ENCODE measurements around the gene UNC93B1.

Gene UNC93B1, protein sequence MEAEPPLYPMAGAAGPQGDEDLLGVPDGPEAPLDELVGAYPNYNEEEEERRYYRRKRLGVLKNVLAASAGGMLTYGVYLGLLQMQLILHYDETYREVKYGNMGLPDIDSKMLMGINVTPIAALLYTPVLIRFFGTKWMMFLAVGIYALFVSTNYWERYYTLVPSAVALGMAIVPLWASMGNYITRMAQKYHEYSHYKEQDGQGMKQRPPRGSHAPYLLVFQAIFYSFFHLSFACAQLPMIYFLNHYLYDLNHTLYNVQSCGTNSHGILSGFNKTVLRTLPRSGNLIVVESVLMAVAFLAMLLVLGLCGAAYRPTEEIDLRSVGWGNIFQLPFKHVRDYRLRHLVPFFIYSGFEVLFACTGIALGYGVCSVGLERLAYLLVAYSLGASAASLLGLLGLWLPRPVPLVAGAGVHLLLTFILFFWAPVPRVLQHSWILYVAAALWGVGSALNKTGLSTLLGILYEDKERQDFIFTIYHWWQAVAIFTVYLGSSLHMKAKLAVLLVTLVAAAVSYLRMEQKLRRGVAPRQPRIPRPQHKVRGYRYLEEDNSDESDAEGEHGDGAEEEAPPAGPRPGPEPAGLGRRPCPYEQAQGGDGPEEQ

GRCh38 chr11:68003846-68004550, at the start of gene UNC93B1:
UNC93B1 (minus strand) TSS chr11:68004097; CDS start chr11:68004043, 54 bp downstream.
- peak; percentile 84 for DNase-seq

DNA sequence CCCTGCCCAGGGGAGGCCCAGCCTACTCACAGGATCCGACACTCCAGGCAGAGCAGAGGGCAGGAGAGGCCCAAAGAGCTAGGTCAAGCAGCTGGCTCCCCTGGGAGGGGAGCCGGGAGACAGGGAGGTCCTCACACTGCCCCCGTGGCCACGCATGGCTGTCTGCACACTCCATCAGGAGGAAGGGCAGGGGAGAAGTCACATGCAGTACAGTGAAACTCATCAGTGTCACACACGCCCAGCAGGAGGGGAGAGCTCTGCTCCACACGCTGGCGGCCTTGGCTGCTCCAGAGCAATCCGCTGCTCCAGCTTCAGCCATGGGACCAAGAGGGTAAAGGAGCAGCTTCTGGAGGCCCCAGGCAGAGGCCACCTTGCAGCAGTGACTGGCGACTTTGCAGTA, 49.2 kb upstream of the UNC93B1 start:
- no peak for DNase-seq

DNA sequence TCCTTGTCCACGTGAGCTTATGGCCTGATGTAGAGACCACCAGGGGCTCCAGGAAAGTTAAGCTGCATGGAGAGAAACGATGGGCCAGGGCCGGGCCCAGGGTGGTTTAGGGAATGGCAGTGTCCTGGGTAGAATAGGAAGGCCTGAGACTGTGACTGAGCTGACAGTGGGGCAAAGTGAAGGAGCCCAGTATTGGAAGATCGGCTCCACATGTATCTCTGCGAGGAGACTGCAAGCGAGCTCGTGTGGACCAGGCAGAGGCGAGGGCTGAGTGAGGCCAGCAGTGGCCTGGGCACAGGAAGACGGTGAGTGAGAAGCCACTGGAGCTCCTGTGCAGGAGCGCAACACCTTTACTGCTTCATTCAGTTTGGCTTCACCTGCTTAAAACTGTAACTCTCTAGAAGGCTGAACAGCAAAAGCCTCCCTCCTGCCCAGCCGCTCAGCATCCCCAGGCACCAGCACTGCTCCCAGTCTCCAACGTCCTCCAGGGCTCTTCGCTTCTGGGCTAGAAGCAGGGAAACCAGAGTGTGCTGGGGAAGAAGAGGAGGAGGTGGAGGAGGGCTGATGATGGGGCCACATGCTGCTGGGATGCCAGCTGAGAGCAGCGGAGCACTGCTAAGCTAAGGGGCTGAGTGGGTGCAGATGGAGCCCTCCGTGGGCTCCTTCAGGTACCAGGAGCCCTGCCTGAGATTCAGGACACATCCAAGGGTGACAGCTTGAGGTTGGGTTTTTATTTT, 48.4 kb upstream of the UNC93B1 start:
- no peak for DNase-seq

- DNase-seq, result no peak
Measured at GRCh38 chr11:68051191-68052136, 47.6 kb upstream of the UNC93B1 start.

DNA sequence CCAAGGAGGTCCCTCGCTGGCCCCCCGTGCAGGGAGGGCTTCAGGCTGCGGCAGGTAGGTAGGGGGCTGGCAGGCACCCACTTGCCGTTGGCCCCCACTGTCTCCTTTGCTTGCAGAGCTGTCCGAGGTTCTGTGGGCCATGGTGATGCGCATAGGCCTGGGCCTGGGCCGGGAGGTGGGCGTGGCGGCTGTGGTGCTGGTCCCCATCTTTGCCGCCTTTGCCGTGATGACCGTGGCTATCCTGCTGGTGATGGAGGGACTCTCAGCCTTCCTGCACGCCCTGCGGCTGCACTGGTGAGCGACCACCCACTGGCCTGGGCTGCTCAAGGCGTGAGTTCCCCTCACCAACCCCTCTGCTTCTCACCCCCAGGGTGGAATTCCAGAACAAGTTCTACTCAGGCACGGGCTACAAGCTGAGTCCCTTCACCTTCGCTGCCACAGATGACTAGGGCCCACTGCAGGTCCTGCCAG, 46.5 kb upstream of the UNC93B1 start:
- DNase-seq, result no peak

- DNase-seq, result no peak
Measured at GRCh38 chr11:68049509-68050370, 45.8 kb upstream of the UNC93B1 start.

DNA sequence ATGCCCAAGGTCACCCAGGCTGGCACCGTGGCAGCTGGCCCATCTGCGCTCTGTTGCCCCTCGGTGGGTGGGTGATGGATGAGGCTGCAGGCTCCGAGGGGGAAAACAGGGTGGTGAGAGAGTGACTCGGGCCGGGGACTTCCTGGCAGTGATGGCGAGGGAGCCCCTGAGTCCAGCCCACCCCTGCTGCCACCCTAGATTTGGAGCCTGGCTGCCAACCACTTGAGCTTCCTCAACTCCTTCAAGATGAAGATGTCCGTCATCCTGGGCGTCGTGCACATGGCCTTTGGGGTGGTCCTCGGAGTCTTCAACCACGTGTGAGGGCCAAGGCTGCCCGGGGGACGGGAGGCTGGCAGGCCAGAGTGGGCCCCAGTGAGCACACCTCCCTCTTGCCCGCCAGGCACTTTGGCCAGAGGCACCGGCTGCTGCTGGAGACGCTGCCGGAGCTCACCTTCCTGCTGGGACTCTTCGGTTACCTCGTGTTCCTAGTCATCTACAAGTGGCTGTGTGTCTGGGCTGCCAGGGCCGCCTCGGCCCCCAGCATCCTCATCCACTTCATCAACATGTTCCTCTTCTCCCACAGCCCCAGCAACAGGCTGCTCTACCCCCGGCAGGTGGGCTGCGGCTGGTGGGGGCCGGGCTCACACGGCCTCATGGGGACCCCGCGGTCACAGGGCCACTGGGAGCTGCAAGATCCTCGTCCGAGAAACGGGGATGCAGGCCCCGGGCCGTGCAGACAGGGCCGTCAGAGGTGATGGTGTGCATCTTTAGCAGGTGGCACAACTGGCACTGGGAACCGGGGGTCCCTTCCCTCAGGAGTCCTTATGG, 45.0 kb upstream of the UNC93B1 start:
- no peak for DNase-seq

- DNase-seq, result no peak
Measured at GRCh38 chr11:68047437-68048290, 43.8 kb upstream of the UNC93B1 start.

DNA sequence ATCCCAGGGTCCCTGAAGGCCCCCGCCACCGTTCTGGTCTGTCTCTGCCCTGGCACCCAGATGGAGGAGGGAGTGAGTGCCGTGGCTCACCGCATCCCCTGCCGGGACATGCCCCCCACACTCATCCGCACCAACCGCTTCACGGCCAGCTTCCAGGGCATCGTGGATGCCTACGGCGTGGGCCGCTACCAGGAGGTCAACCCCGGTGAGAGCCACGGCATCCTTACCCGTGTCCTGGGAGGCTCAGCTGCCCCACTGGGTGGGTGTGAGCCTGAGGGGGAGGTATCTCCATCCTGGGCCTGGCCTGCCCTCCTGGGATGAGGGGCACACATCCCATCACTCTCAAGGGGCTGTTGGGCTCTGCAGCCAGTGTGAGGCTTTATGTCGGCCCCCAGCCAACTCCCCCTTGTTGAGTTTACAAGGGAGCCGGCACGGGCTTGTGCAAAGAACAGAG, 41.0 kb upstream of the UNC93B1 start:
- no peak for DNase-seq

DNA sequence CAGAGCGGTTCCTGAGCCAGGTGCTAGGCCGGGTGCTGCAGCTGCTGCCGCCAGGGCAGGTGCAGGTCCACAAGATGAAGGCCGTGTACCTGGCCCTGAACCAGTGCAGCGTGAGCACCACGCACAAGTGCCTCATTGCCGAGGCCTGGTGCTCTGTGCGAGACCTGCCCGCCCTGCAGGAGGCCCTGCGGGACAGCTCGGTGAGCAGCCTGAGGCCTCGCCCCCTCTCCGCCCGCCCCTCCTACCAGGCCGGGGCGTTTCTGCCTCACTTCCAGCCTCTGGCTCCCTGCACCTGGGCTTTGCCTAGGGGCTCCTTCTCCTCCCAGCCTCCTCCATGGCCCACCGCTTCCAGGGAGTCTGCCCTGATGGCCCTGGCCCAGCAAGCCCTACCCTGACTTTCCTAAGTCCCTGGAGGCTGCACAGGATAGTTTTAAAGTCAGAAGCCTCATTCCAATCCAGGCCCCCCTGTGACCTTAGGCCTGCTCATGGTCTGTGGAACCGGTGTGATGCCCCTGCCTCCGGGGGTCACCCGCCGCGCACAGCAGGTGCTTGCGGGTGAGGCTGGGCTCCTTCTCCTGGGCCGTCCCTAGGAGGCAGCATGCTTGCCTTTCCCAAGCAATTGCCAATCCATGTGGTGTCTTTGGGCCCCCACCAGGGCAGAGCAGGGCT, 40.4 kb upstream of the UNC93B1 start:
- DNase-seq, result peak; percentile 30

DNA sequence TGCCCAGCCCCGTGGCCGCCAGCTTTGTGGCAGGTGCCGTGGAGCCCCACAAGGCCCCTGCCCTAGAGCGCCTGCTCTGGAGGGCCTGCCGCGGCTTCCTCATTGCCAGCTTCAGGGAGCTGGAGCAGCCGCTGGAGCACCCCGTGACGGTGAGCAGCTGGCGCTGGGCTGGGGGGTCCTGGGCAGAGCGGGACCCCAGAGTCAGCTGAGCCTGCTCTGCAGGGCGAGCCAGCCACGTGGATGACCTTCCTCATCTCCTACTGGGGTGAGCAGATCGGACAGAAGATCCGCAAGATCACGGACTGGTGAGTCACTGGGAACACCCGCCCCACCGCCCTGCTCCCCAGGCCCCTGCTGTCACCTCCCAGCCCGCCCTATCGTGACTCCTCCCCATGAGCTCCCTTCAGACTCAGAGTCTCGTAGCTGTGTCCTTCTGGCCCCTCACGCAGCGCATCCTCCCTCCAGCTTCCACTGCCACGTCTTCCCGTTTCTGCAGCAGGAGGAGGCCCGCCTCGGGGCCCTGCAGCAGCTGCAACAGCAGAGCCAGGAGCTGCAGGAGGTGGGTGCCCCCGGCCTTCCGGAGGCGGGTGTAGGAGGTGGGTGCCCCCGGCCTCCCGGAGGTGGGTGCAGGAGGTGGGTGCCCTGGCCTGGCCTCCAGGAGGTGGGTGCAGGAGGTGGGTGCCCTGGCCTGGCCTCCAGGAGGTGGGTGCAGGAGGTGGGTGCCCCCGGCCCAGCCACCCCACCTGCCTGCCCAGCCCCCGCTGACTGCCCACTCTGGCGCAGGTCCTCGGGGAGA, 39.6 kb upstream of the UNC93B1 start:
- peak; percentile 50 for DNase-seq

- DNase-seq, result peak; percentile 31
Measured at GRCh38 chr11:68043029-68043348, 39.1 kb upstream of the UNC93B1 start.

GRCh38 chr11:68042219-68043028, 38.5 kb upstream of the UNC93B1 start:
- peak; percentile 37 for DNase-seq

DNA sequence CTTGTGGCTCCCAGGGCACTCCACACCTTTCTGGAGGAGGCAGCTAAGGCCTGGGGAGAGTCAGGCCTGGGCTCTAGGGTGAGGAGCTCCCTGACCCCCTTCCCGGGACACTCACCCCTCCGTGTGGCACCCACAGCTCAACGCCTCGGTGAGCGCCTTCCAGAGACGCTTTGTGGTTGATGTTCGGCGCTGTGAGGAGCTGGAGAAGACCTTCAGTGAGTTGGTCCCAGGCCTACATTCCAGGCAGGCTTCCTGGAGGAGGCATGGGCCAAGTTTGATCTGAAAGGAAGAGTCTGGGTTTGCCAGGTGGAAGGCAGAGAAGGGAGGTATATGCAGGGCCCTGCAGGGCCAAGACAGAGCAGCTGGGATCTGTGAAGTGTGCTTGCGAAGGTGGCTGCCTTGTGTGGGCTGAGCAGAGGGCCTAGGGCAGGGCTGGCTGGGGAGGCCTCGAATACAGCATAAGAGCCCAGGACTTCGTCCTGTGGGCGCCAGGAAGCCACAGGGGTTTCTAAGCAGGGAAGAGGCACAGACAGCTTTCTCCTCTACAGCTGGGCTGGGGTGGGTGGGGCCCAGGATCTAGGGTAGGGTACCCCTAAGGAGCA, 37.8 kb upstream of the UNC93B1 start:
- DNase-seq, result peak; percentile 16

- peak; percentile 45 for DNase-seq
Measured at GRCh38 chr11:68040957-68041591, 37.2 kb upstream of the UNC93B1 start.

Measured in left hindlimb (tissue), 1 donor.